Stimulated activated CD4-positive, alpha-beta T cell treated with anti-CD3 and anti-CD28 coated beads, Interleukin-1b, Interleukin-23, amount 100 ng/mL, for 48 hours (primary cell): ENCODE data around the gene CCDC149.
"Not testable (repeated sequence)": the region's sequence is repeated elsewhere in the genome, so short reads cannot be mapped to it uniquely, and the experiment has no call there.

Experiments
- DNase-seq: peaks from one replicate; pipeline ENCODE4 v3.0.0-alpha.2; 2020

Gene CCDC149

DNA sequence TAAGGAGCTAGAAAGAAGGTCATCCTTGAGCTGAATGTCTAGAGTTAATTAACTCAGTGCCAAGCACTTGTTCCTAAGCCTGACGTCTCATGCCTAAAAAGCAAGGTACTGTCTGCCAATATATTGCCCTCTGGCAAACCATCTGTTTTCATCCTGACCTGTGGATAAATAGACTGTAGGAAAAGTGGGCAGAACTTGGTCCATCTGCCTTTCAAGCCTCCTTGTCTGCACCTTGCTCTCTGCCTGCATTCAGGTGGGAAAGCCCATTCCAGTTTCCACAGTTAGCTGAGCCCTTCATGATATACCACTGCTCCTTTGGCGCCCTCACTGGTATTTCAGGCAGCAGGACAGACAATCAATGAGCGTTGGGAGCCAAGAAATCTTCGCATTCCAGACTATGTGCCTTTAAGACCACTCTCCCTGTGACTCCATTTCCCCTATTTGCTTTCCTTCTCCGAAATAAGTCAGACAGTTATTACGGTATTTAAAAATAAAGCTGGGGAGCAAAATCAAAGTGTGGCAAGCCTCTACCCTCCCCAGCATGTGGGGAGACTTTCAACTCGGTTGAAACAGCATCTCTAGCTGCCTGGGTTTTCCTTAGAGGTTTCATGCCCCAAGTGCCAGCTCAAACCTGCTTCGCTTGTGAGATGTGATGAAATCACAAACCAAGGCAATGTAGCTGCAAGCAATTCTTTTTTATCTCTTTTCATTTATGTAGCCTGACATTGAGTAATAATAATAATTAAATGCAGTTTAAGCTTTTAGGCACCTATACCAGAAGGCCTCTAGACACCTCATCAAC, 2.5 kb upstream of the CCDC149 start:
- DNase-seq: no peak

- DNase-seq: no peak
Measured at GRCh38 chr4:24914460-24914859, 1.6 kb upstream of the CCDC149 start.

GRCh38 chr4:24913119-24913485, 260 bp upstream of the CCDC149 start:
- no peak for DNase-seq

GRCh38 chr4:24910499-24910898, 2.3 kb downstream of the CCDC149 start:
- DNase-seq: no peak

GRCh38 chr4:24909606-24910005, 3.2 kb downstream of the CCDC149 start:
- DNase-seq: not testable (repeated sequence)

DNA sequence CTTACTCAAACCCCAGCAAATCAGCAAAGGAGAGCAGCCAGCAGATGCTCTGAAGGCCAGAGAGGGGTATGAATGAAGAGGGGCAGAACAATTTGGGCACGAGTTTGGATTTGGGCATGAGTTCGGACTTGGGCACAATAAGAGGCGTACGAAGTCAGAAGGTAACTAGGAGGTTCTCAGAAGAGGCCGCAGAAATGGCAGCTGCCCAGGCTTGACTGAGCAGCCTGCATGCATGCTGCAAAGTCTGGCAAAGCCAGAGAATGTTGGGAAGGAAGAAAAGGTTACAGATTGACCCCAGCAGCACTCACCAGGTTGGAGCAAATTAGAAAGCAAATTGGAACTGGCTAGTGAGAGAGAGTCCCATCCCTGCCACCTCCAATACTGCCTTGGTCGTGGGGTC, 15.2 kb downstream of the CCDC149 start:
- no peak for DNase-seq

DNA sequence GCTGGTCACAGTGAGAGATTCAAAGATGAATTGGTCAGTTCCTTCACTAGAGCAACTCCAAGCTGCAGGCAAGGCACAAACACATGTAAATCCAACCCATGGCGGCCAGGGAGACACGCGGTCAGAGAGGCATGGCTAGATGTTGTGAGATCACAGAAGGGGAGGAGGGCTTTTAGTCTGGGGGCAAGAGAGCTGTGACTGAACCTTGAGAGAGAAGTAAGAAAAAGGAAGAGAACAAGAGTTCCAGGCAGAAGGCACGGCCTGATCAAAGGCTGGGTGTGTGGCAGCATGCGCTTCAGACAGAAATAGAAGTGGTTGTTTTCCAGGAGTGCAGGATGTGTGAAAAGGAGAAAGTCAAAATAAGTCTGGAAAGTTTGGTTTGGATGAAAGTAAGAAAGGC, 15.9 kb downstream of the CCDC149 start:
- DNase-seq: no peak

GRCh38 chr4:24896056-24896455, 16.8 kb downstream of the CCDC149 start:
- DNase-seq: no peak

- no peak for DNase-seq
Measured at GRCh38 chr4:24895461-24895860, 17.4 kb downstream of the CCDC149 start.

DNA sequence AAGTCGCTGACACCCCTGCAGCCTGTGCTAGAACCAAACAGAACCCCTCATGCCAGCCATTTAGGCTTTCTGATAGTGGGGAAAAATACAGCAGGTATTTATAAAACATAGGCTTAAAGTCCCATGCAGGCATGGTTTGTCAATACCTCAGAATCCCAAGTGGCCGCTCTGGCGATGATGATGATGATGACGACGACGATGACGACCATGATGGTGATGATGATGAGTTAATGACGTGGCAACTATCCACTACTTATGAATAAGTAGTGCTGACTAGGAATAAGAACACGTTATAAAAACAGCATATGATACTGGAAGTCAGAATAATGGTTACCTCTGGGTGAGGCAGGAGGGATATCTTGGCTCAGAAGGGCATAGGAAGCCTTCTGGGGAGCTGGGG, 18.0 kb downstream of the CCDC149 start:
- no peak for DNase-seq

GRCh38 chr4:24894243-24894642, 18.6 kb downstream of the CCDC149 start:
- no peak for DNase-seq

DNA sequence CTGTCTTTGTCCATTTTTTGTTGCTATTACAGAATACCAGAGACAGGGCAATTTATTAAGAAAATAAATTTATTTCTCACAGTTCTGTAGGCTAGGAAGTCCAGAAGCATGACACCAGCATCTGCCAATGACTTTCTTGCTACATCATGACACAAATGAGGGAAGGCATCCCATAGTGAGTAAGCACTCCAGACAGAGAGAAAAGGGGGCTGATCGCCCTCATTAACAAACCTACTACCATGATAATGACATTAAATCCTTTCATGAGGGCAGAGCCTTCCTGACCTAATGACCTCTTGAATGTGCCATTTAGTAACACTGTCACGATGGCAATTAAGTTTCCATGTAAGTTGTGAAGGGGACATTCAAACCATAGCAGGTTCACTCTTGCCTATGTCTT, 20.1 kb downstream of the CCDC149 start:
- DNase-seq: no peak

DNA sequence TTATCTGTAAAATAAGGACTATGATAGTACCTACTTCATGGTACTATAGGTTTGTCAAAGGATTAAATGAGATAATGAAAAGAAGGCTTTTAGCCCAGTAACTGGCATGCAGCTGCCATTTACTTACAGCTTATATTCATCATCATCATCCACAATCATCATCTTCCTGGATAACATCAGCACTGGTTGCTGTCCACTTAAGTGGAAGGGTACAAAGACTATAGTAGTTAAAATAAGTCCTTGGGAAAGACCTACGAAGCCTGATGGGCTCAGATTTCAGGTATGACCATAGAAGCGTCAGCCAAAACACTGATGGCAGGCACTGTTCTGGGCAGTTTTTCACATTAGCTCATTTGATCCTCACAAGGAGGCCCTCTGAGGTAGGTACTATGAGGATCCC, 20.6 kb downstream of the CCDC149 start:
- no peak for DNase-seq

DNA sequence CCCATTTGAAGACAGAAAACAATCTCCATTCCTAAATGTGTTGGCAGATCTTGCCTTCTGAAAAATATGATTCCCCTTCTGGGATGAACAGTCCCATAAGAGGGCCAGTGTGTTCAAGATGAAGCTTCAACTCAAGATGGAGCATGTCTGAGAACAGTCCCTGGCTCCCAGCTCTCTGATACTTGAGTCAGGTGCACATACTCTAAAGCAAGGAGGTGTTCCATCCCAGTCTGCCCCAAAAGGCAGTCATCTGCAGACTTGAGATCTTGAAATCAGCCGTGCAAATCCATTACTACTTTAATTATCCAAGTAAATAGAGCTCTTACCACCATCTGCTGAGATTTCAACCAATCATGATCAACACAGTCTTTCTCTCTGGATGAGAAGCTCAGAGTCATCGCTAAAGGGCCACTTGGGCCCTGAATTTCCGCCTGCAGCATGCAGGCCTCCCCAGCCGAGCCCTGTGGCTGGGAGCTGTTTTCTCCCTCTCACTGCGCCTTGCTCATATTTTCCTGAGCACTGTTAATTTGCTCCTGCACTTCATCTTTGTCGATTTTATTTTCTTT, 22.2 kb downstream of the CCDC149 start:
- DNase-seq: no peak

GRCh38 chr4:24889991-24890390, 22.9 kb downstream of the CCDC149 start:
- no peak for DNase-seq

DNA sequence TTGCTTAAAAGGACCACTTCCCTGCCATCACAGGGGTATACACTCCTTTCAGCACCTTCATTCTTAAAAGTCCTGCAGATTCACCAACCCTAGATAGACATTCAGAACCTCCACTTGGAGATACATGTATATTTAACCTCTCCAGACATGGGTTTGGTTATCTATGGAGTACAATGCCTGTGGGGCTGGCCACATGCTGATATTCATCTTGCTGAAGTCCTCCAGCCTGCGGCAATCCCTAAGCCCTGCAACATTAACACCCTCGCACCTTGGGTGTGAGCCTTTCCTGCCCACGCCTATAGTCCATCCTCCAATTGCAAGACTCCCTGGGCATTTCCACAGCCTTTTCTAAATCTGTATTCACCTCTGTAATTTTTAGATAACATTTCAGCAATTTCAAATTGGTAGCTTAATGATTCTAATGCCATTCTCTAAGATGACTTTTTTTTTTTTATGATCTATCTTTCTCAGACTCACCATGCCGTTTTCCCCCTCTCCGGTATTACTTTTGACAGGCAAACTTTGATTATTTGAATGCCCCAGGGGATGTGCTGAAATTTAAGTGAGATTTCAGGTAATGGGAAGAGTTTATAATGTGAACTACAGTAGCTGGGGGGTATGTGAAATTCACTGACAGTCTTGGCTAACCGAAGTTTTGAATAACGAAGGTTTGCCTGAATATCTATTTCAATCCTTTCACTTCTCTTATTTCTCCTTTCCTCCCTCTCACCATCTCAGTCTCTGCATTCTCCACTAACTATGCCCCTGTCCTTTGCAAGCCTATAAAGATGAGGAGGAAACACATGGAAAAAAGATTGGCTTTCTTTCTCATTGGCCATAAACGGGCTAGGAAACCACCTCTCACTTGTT, 24.1 kb downstream of the CCDC149 start:
- no peak for DNase-seq

GRCh38 chr4:24887881-24888430, 24.9 kb downstream of the CCDC149 start:
- no peak for DNase-seq

DNA sequence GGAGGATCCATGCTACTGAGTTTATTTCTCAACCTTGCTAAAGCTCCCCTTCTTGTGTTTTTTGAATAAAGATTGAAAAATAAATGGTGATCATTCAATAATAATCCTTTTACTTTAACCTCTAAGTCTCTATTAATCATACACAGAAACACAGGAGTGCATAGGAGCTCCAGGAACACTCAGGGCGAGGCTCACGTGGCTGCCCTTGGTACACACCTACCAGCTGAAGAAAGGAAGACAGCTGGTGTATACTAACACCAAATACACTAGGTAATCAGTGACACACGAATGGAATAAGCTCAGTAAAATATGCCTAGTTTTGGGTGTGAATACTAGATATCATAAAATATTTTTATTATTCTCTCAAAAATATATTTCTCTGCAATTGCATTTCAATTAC, 26.2 kb downstream of the CCDC149 start:
- no peak for DNase-seq

DNA sequence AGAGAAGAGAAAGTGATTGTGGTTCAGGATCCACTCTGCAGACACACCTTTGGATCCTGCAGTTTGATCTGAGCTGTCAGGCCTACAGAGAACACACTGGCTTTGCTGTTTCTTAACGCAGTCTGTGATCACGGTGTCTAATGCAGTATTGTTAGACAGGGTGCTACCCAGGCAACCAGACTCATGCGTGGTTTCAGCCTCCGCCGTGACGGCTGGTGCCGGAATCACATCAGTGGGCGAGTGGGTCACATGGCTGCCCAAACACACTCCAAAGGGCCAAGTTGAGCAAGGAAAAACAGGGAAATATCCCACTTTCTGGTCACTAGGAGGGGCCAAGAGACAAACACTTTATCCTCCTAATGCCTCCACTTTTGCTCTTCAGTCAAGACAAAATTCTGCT, 27.5 kb downstream of the CCDC149 start:
- no peak for DNase-seq

- DNase-seq: no peak
Measured at GRCh38 chr4:24884902-24885301, 27.9 kb downstream of the CCDC149 start.

- DNase-seq: no peak
Measured at GRCh38 chr4:24881508-24882196, 31.2 kb downstream of the CCDC149 start.

- DNase-seq: no peak
Measured at GRCh38 chr4:24880186-24880585, 32.7 kb downstream of the CCDC149 start.

- no peak for DNase-seq
Measured at GRCh38 chr4:24878636-24879016, 34.2 kb downstream of the CCDC149 start.
